ENCODE measurements around the gene PKN1.

PKN1 gene

GRCh38 chr19:14406645-14407401 is 26.3 kb upstream of the PKN1 start:
- no peak for DNase-seq (ENCODE audit: low read depth)

- DNase-seq (ENCODE audit: low read depth): no peak
These were observed 25.3 kb upstream of the PKN1 start for GRCh38 chr19:14407605-14408484.

- no peak for DNase-seq (ENCODE audit: low read depth)
These were observed 24.5 kb upstream of the PKN1 start for GRCh38 chr19:14408491-14409145.

- DNase-seq (ENCODE audit: low read depth): no peak
These were observed 23.7 kb upstream of the PKN1 start for GRCh38 chr19:14409146-14410023.

- no peak for DNase-seq (ENCODE audit: low read depth)
These were observed 22.7 kb upstream of the PKN1 start for GRCh38 chr19:14410091-14411051.

- no peak for DNase-seq (ENCODE audit: low read depth)
These were observed 21.8 kb upstream of the PKN1 start for GRCh38 chr19:14411161-14411937.

- DNase-seq (ENCODE audit: low read depth): no peak
These were observed 21.2 kb upstream of the PKN1 start for GRCh38 chr19:14411938-14412245.

- no peak for DNase-seq (ENCODE audit: low read depth)
These were observed 20.6 kb upstream of the PKN1 start for GRCh38 chr19:14412324-14412995.

GRCh38 chr19:14412996-14413692 is 20.0 kb upstream of the PKN1 start:
- DNase-seq (ENCODE audit: low read depth): no peak

GRCh38 chr19:14413693-14414181 is 19.4 kb upstream of the PKN1 start:
- DNase-seq (ENCODE audit: low read depth): no peak

GRCh38 chr19:14414926-14415690 is 18.0 kb upstream of the PKN1 start:
- no peak for DNase-seq (ENCODE audit: low read depth)

- no peak for DNase-seq (ENCODE audit: low read depth)
These were observed 16.3 kb upstream of the PKN1 start for GRCh38 chr19:14416817-14417231.

- DNase-seq (ENCODE audit: low read depth): no peak
These were observed 14.3 kb upstream of the PKN1 start for GRCh38 chr19:14418856-14419105.

- DNase-seq (ENCODE audit: low read depth): peak; percentile 96
These were observed 13.8 kb upstream of the PKN1 start, which contains the start of gene DDX39A for GRCh38 chr19:14419106-14419813. DDX39A (minus strand) TSS chr19:14419341; CDS start chr19:14413220, 6,121 bp downstream.

- DNase-seq (ENCODE audit: low read depth): no peak
These were observed 7.4 kb upstream of the PKN1 start for GRCh38 chr19:14425696-14426138.

- DNase-seq (ENCODE audit: low read depth): no peak
These were observed 5.6 kb upstream of the PKN1 start for GRCh38 chr19:14427461-14427860.

- DNase-seq (ENCODE audit: low read depth): no peak
These were observed 4.2 kb upstream of the PKN1 start for GRCh38 chr19:14428882-14429416.
